K562 (cell line): Measurements from ENCODE around the gene KCNK10. TPM values are rescaled to one million over a fixed set of nuclear protein-coding genes. Genes with fewer than 3 reads are reported as not detected.

Experiments
- ATAC-seq: fragments of 200-7000 bp; cut with Tn5 transposase; 3 replicates; pipeline ENCODE4 v1.9.1; 2020; ENCODE audit warnings: moderate library complexity
- BruUV-seq: library from RNA; stranded (reverse); fragments of 400-500 nt; replicated peaks from 2 replicates; lab custom pipeline; 2021; lab: Mats Ljungman, UMichigan
- CTCF ChIA-PET: fragments of 300-600 bp; formaldehyde crosslinking; extraction: SDS; loops from one replicate; lab custom pipeline; 2021; ENCODE audit warnings: low intra/inter-chr PET ratio; lab: Yijun Ruan, JAX
- POLR2A ChIA-PET: fragments of 300-600, 350-650 bp; sonication (Branson Sonifier 250); formaldehyde crosslinking; extraction: SDS; loops from one replicate; lab custom pipeline; 2021; ENCODE audit warnings: antibody characterized with exemption, inconsistent platforms; lab: Yijun Ruan, JAX
- DNase-seq, 4 experiments: peaks; one replicate each; pipeline versions ENCODE4 v3.0.0 to v3.0.0-alpha.2; 2011 to 2018; ENCODE audit warnings: low spot score in 3 of 4, mixed read lengths in 3 of 4; ENCODE audit errors: extremely low read depth in 1 of 4
- FAIRE-seq: peaks from 2 replicates; lab custom pipeline; 2011; peaks lifted over from hg19 to GRCh38; lab: Jason Lieb, UNC
- H2AFZ ChIP-seq: 2 replicates; pipeline ENCODE4 v1.6.0; 2011; ENCODE audit warnings: low read depth, low read length, control low read depth, inconsistent platforms
- H3K27ac ChIP-seq: fragments of 200-600 bp; 3 replicates; pipeline ENCODE4 v1.8.0; 2011; ENCODE audit warnings: low read depth, mild to moderate bottlenecking, control low read depth, inconsistent platforms, low read length, moderate library complexity, mixed read lengths; ENCODE audit errors: extremely low read depth
- H3K27me3 ChIP-seq, 2 experiments: fragments of 300-600 bp in 1 of 2; 2 replicates in 1 of 2; 3 replicates in 1 of 2; pipeline versions ENCODE4 v1.6.0 to v1.8.0; 2011; ENCODE audit warnings: inconsistent platforms in 2 of 2, low read length in 2 of 2, mild to moderate bottlenecking in 1 of 2, mixed read lengths in 1 of 2, moderate library complexity in 1 of 2; ENCODE audit not compliant: control insufficient read depth in 2 of 2, insufficient read depth in 2 of 2
- H3K36me3 ChIP-seq: fragments of 300-600 bp; 3 replicates; pipeline ENCODE4 v1.8.0; 2011; ENCODE audit warnings: mild to moderate bottlenecking, low read length, inconsistent platforms; ENCODE audit not compliant: control insufficient read depth, insufficient read depth
- H3K4me1 ChIP-seq, 2 experiments: fragments of 200-600 bp in 1 of 2; replicated peaks in 1 of 2; 2 replicates in 1 of 2; 3 replicates in 1 of 2; pipeline versions ENCODE4 v1.5.1 to v1.8.0; 2011; ENCODE audit warnings: inconsistent platforms in 2 of 2, low read length in 2 of 2, mild to moderate bottlenecking in 1 of 2, mixed read lengths in 1 of 2, moderate library complexity in 1 of 2; ENCODE audit not compliant: control insufficient read depth in 2 of 2, insufficient read depth in 2 of 2
- H3K4me2 ChIP-seq: 2 replicates; pipeline ENCODE4 v1.6.1; 2011; ENCODE audit warnings: low read length, control low read depth, inconsistent platforms, mixed read lengths; ENCODE audit not compliant: insufficient read depth
- H3K4me3 ChIP-seq: fragments of 200-600 bp; sonication (generic), shearing (Covaris generic); 2 replicates; pipeline ENCODE4 v1.5.1; 2016; ENCODE audit warnings: control low read depth, inconsistent platforms
- H3K79me2 ChIP-seq: fragments of 200-600 bp; 3 replicates; pipeline ENCODE4 v1.8.0; 2011; ENCODE audit warnings: low read length, inconsistent platforms; ENCODE audit not compliant: control insufficient read depth, insufficient read depth
- H3K9ac ChIP-seq, 2 experiments: 2 replicates each; pipeline versions ENCODE4 v1.6.0 to v1.6.1; 2011; ENCODE audit warnings: low read depth in 2 of 2, low read length in 2 of 2, control low read depth in 1 of 2, inconsistent platforms in 1 of 2, mild to moderate bottlenecking in 1 of 2, mixed read lengths in 1 of 2; ENCODE audit not compliant: insufficient read depth in 1 of 2
- H3K9me1 ChIP-seq: one replicate; pipeline ENCODE4 v1.6.0; 2011; ENCODE audit warnings: inconsistent platforms, mild to moderate bottlenecking, low read length, moderate library complexity; ENCODE audit not compliant: control insufficient read depth, insufficient read depth
- H3K9me3 ChIP-seq: replicated peaks from 2 replicates; pipeline ENCODE4 v1.5.1; 2011; ENCODE audit warnings: low read depth, low read length, inconsistent platforms; ENCODE audit not compliant: control insufficient read depth, insufficient read depth
- H4K20me1 ChIP-seq: replicated peaks from 2 replicates; pipeline ENCODE4 v1.6.1; 2011; ENCODE audit warnings: low read length, inconsistent platforms, mixed read lengths; ENCODE audit not compliant: control insufficient read depth, insufficient read depth
- EWSR1 ChIP-seq: fragments of 450-650 bp; IDR thresholded peaks from 2 replicates; pipeline ENCODE4 v1.6.1; 2018; ENCODE audit warnings: borderline replicate concordance, mild to moderate bottlenecking, low read depth, moderate library complexity; ENCODE audit not compliant: partially characterized antibody
- HSF4 ChIP-seq: fragments of 250-450 bp; sonication (Bioruptor Pico); IDR thresholded peaks from 2 replicates; pipeline ENCODE4 v2.1.2; 2022; ENCODE audit warnings: mild to moderate bottlenecking, moderate library complexity, borderline replicate concordance
- NELFE ChIP-seq: IDR thresholded peaks from 2 replicates; pipeline ENCODE4 v1.6.1; 2011; ENCODE audit warnings: mild to moderate bottlenecking; ENCODE audit not compliant: insufficient read depth, insufficient read length
- ZNF41 ChIP-seq: fragments of 250-450 bp; sonication (Bioruptor Pico); conservative IDR thresholded peaks from 2 replicates; pipeline ENCODE4 v1.4.0; 2020; ENCODE audit warnings: mild to moderate bottlenecking
- WGBS: fragments of 100-300 bp; shearing (Covaris generic); methylation state at CpG from one replicate; pipeline ENCODE4 v1.1.6; 2016; ENCODE audit warnings: low coverage, mixed read lengths; ENCODE audit not compliant: insufficient coverage; ENCODE audit errors: missing lambda C conversion rate; 5-methylcytosine and 5-hydroxymethylcytosine counted together
- in situ Hi-C: fragments of 300-500 bp; cut with MboI; formaldehyde crosslinking; loops from 4 replicates; pipeline ENCODE4 v1.15.0; 2018; ENCODE audit warnings: inconsistent platforms, mixed read lengths
- intact Hi-C: fragments of 100-400 bp; cut with micrococcal nuclease; formaldehyde crosslinking; loops from 2 replicates; pipeline ENCODE4 v1.14.2; 2022
- polyA plus RNA-seq, 8 experiments: library from polyadenylated mRNA; depleted of rRNA in 4 of 8; stranded (reverse) in 5 of 8; unstranded in 3 of 8; fragments of >200 nt; fragmentation: Nextera tagmentation in 2 of 8; fragmentation: Illumina TruSeq in 1 of 8; extraction: Ambion mirVana in 2 of 8; extraction: Trizol in 1 of 8; gene quantifications; 2 replicates each; pipeline versions ENCODE4 v1.2.1 to v1.2.3, GENCODE V29; 2011 to 2014; ENCODE audit warnings: inconsistent platforms in 1 of 8, missing spikeins in 1 of 8
- total RNA-seq, 7 experiments: library from RNA; depleted of rRNA in 6 of 7; stranded (reverse); fragments of >200 nt in 6 of 7; fragmentation: Illumina TruSeq in 2 of 7; extraction: Trizol in 2 of 7; gene quantifications; 2 replicates each; pipeline versions ENCODE4 v1.2.1 to v1.2.3, GENCODE V29; 2011 to 2021; ENCODE audit warnings: low replicate concordance in 1 of 7
- TF ChIP-seq, protein P1 (sequence below): fragments of 450-650 bp; IDR thresholded peaks from 2 replicates; pipeline ENCODE4 v1.7.0; 2016; ENCODE audit warnings: borderline replicate concordance
- TF ChIP-seq, protein P2 (sequence below): conservative IDR thresholded peaks from 2 replicates; pipeline ENCODE4 v1.6.1; 2011; ENCODE audit warnings: low read depth, mild to moderate bottlenecking, low read length; ENCODE audit not compliant: control insufficient read depth

KCNK10 gene
- total and polyA plus RNA-seq, 9 of the 15 experiments (the other 6 are each of a cell fraction or from before 2014, with no cell fraction given), result not detected

DNA sequence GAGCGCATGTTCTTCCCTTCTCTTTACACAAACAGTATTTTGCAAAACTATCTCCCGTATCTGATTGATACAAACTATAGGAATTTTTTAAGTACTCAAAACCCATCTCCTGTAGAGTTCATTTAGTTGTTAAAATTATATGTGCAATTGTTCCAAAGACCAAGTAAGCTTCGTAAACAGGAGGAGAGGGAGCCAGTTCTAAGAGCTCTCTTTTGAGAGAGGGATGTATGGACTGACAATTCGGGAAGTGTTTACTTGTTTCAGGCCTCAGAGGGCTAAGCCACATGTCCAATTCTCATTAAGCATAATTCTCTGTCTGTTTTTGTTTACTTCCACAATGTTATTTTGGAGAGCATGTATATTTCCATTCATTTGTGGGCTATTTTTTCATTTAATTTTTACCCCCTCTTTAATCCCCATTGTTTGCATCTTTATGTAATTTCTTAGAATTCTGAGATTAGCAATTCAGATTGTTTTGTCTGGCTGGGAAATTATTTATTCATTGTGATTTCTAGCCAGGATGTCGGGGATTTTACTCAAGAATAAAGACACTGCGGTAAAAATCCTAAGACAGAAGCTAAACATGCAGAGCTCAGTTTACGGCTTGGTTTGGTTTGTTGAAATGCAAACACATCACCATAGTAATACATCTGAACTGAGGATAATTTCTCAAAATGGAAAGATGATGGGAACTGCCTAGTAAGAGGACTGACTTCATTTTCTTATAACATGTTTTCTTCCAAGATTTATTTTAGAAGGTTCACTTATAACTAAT is 126.8 kb downstream of the KCNK10 start:
- Histone ChIP-seq H3K4me1 (no peaks in the 10 kb centered on the region), H3K36me3 (no peaks in the 10 kb centered on the region), H3K4me2 (no peak overlapping the region)
- FAIRE-seq, result no peak
- TF ChIP-seq HSF4 (CRISPR knock-in tag) (no peak), ZNF41 (CRISPR knock-in tag) (no peak), NELFE (no peak), EWSR1 (no peak)
- TF ChIP-seq, protein P1, sequence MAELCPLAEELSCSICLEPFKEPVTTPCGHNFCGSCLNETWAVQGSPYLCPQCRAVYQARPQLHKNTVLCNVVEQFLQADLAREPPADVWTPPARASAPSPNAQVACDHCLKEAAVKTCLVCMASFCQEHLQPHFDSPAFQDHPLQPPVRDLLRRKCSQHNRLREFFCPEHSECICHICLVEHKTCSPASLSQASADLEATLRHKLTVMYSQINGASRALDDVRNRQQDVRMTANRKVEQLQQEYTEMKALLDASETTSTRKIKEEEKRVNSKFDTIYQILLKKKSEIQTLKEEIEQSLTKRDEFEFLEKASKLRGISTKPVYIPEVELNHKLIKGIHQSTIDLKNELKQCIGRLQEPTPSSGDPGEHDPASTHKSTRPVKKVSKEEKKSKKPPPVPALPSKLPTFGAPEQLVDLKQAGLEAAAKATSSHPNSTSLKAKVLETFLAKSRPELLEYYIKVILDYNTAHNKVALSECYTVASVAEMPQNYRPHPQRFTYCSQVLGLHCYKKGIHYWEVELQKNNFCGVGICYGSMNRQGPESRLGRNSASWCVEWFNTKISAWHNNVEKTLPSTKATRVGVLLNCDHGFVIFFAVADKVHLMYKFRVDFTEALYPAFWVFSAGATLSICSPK, result no peak
- TF ChIP-seq, protein P2, sequence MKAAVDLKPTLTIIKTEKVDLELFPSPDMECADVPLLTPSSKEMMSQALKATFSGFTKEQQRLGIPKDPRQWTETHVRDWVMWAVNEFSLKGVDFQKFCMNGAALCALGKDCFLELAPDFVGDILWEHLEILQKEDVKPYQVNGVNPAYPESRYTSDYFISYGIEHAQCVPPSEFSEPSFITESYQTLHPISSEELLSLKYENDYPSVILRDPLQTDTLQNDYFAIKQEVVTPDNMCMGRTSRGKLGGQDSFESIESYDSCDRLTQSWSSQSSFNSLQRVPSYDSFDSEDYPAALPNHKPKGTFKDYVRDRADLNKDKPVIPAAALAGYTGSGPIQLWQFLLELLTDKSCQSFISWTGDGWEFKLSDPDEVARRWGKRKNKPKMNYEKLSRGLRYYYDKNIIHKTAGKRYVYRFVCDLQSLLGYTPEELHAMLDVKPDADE, result no peak
- TF ChIP-seq, all 486 proteins: peak for 0
- intact Hi-C loops (no loop called here), in situ Hi-C loops (no loop called here)
- ATAC-seq (no peak), DNase-seq (no peak)
- no peaks in the 10 kb centered on the region for H3K79me2 ChIP-seq
- no peaks in the 10 kb centered on the region for H4K20me1 ChIP-seq
- no peak overlapping the region for H2AFZ ChIP-seq
- no peaks in the 10 kb centered on the region for H3K9me1 ChIP-seq
- H3K9ac ChIP-seq, result no peak overlapping the region
- POLR2A ChIA-PET, result interaction anchor here (0.7 kb wide), 1 partner anchor 72 kb away, joined by 4 read pairs; no protein-coding TSS in a partner anchor
- no peak overlapping the region for H3K4me3 ChIP-seq
- H3K27me3 ChIP-seq, result peaks cover 3 to 5% of the 10 kb centered on the region in 2 experiments; a peak in 3 of 5 replicates
- H3K9me3 ChIP-seq, result no peaks in the 10 kb centered on the region
- 0% methylated on average over 6 of the region's 7 CpGs for WGBS
- CTCF ChIA-PET, result no interaction called here
- no peak overlapping the region for H3K27ac ChIP-seq
- BruUV-seq, result no TSS peak
